Measurements from ENCODE around the gene RLBP1.

GRCh38 chr15:89226359-89227221 lies 5.2 kb upstream of the RLBP1 start:
- TF ChIP-seq ZNF496 (CRISPR knock-in tag; IDR thresholded peaks at IDR 0.05; ENCODE audit: insufficient replicate concordance) (no peak), MED13 (CRISPR knock-in tag; IDR thresholded peaks at IDR 0.05) (no peak), ARHGAP35 (CRISPR knock-in tag; IDR thresholded peaks at IDR 0.05; ENCODE audit: borderline replicate concordance) (no peak), POLR2A (IDR thresholded peaks at IDR 0.05; ENCODE audit: insufficient read depth in 1 of 2, low read depth in 2 of 2, low read length in 2 of 2) (no peak), SUZ12 (IDR thresholded peaks at IDR 0.05; ENCODE audit: low read depth, low read length) (no peak), SP4 (CRISPR knock-in tag; IDR thresholded peaks at IDR 0.05) (no peak), ZSCAN30 (CRISPR knock-in tag; IDR thresholded peaks at IDR 0.05) (no peak)

Measured in HepG2 (cell line).